Smooth muscle cell (in vitro differentiated cells): ENCODE results near the gene TMEM108. TPM values are rescaled to one million over a fixed set of nuclear protein-coding genes. Genes with fewer than 3 reads are reported as not detected.

Experiments used
- DNase-seq: peaks from one replicate; lab custom pipeline; 2025; ENCODE audit not compliant: unreplicated experiment; lab: John Stamatoyannopoulos, UW
- H2AFZ ChIP-seq: fragments of 200-600 bp; sonication (generic); 2 replicates; pipeline ENCODE4 v1.6.0; 2016; ENCODE audit warnings: antibody characterized with exemption, low read depth, mild to moderate bottlenecking
- H3F3A ChIP-seq: fragments of 200-600 bp; sonication (generic); 2 replicates; pipeline ENCODE4 v1.6.0; 2017; ENCODE audit warnings: antibody characterized with exemption, low read depth
- H3K27ac ChIP-seq: fragments of 200-600 bp; sonication (generic); 2 replicates; pipeline ENCODE4 v1.5.1; 2016; ENCODE audit warnings: low read depth, mild to moderate bottlenecking
- H3K27me3 ChIP-seq: fragments of 200-600 bp; sonication (generic); 2 replicates; pipeline ENCODE4 v1.6.1; 2016; ENCODE audit warnings: low read depth, mild to moderate bottlenecking
- H3K36me3 ChIP-seq: fragments of 200-600 bp; sonication (generic); 2 replicates; pipeline ENCODE4 v1.5.1; 2016; ENCODE audit warnings: low read depth
- H3K4me1 ChIP-seq: fragments of 200-600 bp; sonication (generic); 2 replicates; pipeline ENCODE4 v1.5.1; 2016; ENCODE audit warnings: low read depth
- H3K4me2 ChIP-seq: fragments of 200-600 bp; sonication (generic); 2 replicates; pipeline ENCODE4 v1.6.0; 2016; ENCODE audit warnings: mild to moderate bottlenecking
- H3K4me3 ChIP-seq: fragments of 200-600 bp; sonication (generic); 2 replicates; pipeline ENCODE4 v1.5.1; 2016; ENCODE audit warnings: mild to moderate bottlenecking
- H3K79me2 ChIP-seq: fragments of 200-600 bp; sonication (generic); 2 replicates; pipeline ENCODE4 v1.6.0; 2016; ENCODE audit warnings: low read depth, mild to moderate bottlenecking
- H3K9ac ChIP-seq: fragments of 200-600 bp; sonication (generic); 2 replicates; pipeline ENCODE4 v1.6.0; 2016; ENCODE audit warnings: low read depth
- H3K9me3 ChIP-seq: fragments of 200-600 bp; sonication (generic); replicated peaks from 2 replicates; pipeline ENCODE4 v1.5.1; 2016; ENCODE audit warnings: low read depth
- H4K20me1 ChIP-seq: fragments of 200-600 bp; sonication (generic); 2 replicates; pipeline ENCODE4 v1.6.0; 2016; ENCODE audit warnings: low read depth
- CTCF ChIP-seq: fragments of 200-600 bp; sonication (generic); IDR thresholded peaks from 2 replicates; pipeline ENCODE4 v1.5.1; 2017; ENCODE audit warnings: borderline replicate concordance, mild to moderate bottlenecking, antibody characterized with exemption; ENCODE audit not compliant: insufficient read depth, poor library complexity, severe bottlenecking
- WGBS: methylation state at CpG from one replicate; pipeline ENCODE4 v1.1.7; 2016; ENCODE audit warnings: low lambda C conversion rate; 5-methylcytosine and 5-hydroxymethylcytosine counted together
- polyA plus RNA-seq: library from polyadenylated mRNA; unstranded; fragments of >200 nt; fragmentation: Nextera tagmentation; extraction: Ambion mirVana; gene quantifications from 2 replicates; pipeline ENCODE4 v1.2.1, GENCODE V29; 2016
- total RNA-seq: library from RNA; depleted of rRNA; stranded (reverse); fragments of >200 nt; gene quantifications from 2 replicates; pipeline ENCODE4 v1.2.3, GENCODE V29; 2014

Gene TMEM108
- total and polyA plus RNA-seq, 2 experiments from 2014 or later = 2.4 to 10.8 TPM

GRCh38 chr3:133419151-133419909 is 381.1 kb downstream of the TMEM108 start:
- DNase-seq = no peak
- Histone ChIP-seq H3K79me2 (no peaks in the 10 kb centered on the region), H2AFZ (no peak overlapping the region), H3K4me3 (no peak overlapping the region), H4K20me1 (no peaks in the 10 kb centered on the region), H3K36me3 (no peaks in the 10 kb centered on the region), H3K4me1 (peaks cover 5% of the 10 kb centered on the region), H3K27me3 (no peaks in the 10 kb centered on the region), H3K4me2 (no peak overlapping the region), H3F3A (no peaks in the 10 kb centered on the region), H3K9ac (no peak overlapping the region), H3K9me3 (no peaks in the 10 kb centered on the region), H3K27ac (no peak overlapping the region)
- no peak for TF ChIP-seq CTCF
- 88% methylated on average over 15 of the region's 15 CpGs for WGBS

GRCh38 chr3:133424937-133425869 is 387.0 kb downstream of the TMEM108 start:
- Histone ChIP-seq H3K9ac (no peak overlapping the region), H3F3A (no peaks in the 10 kb centered on the region), H3K4me2 (no peak overlapping the region), H3K27ac (no peak overlapping the region), H3K36me3 (no peaks in the 10 kb centered on the region), H3K4me3 (no peak overlapping the region), H3K27me3 (no peaks in the 10 kb centered on the region), H4K20me1 (no peaks in the 10 kb centered on the region), H3K79me2 (no peaks in the 10 kb centered on the region), H3K4me1 (peaks cover 5% of the 10 kb centered on the region), H2AFZ (no peak overlapping the region), H3K9me3 (no peaks in the 10 kb centered on the region)
- DNase-seq = no peak
- WGBS = 90% methylated on average over 9 of the region's 9 CpGs
- no peak for TF ChIP-seq CTCF

- TF ChIP-seq CTCF = no peak
Observed at GRCh38 chr3:133425898-133426297, 387.7 kb downstream of the TMEM108 start.

More at GRCh38 chr3:133425898-133426297, 387.7 kb downstream of the TMEM108 start:
- H3K79me2 ChIP-seq = no peaks in the 10 kb centered on the region
- no peaks in the 10 kb centered on the region for H4K20me1 ChIP-seq
- no peaks in the 10 kb centered on the region for H3K27me3 ChIP-seq
- peak overlapping the region; percentile 18 for H3K4me2 ChIP-seq
- H2AFZ ChIP-seq = no peak overlapping the region
- peak overlapping the region; percentile 81 for H3K27ac ChIP-seq
- H3K9ac ChIP-seq = no peak overlapping the region
- WGBS = 84% methylated on average over 3 of the region's 3 CpGs
- no peak for DNase-seq
- no peaks in the 10 kb centered on the region for H3K36me3 ChIP-seq
- no peaks in the 10 kb centered on the region for H3F3A ChIP-seq
- peaks cover 1% of the 10 kb centered on the region for H3K4me1 ChIP-seq
- H3K4me3 ChIP-seq = no peak overlapping the region
- H3K9me3 ChIP-seq = no peaks in the 10 kb centered on the region
